Measurements from ENCODE around the gene TMEM219. TPM values are rescaled to one million over a fixed set of nuclear protein-coding genes. Genes with fewer than 3 reads are reported as not detected.

Gene TMEM219
- total and polyA plus RNA-seq, 9 of the 15 experiments (the other 6 are each of a cell fraction or from before 2014, with no cell fraction given), result 35.3 to 62.8 (median 55.5) TPM

DNA sequence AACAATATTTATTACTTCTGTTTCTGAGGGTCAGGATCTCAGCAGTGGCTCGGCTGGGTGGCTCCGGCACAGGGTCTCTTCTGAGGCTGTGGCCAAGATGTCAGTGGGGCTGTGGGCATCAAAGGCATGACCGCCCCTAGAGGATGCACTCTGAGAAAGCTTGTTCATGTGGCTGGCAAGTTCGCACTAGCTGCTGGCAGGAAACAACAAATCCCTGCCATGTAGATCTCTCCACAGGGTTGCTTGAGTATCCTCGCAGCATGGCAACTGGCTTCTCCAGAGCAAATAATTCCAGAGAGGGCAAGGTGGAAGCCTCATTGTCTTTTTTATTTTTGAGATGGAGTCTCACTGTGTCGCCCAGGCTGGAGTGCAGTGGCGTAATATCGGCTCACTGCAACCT, 48.4 kb upstream of the TMEM219 start:
- intact Hi-C loops (cut with micrococcal nuclease) (no loop called here), in situ Hi-C loops (cut with MboI) (no loop called here)
- TF ChIP-seq ZNF445 (CRISPR knock-in tag; IDR thresholded peaks at IDR 0.05; ENCODE audit: low read depth) (no peak), ZNF239 (CRISPR knock-in tag; IDR thresholded peaks at IDR 0.05) (no peak), ZSCAN32 (CRISPR knock-in tag; IDR thresholded peaks at IDR 0.05) (no peak), TEAD2 (tag; IDR thresholded peaks at IDR 0.05) (no peak), ETV6 (IDR thresholded peaks at IDR 0.05; ENCODE audit: borderline replicate concordance in 1 of 2, low read depth in 2 of 2, low read length in 1 of 2) (no peak), ETV6 (CRISPR knock-in tag; IDR thresholded peaks at IDR 0.05; ENCODE audit: borderline replicate concordance) (no peak), FOSL1 (tag; conservative IDR thresholded peaks at IDR 0.05) (no peak), PURB (CRISPR knock-in tag; IDR thresholded peaks at IDR 0.05; ENCODE audit: low read depth) (no peak), TCFL5 (CRISPR knock-in tag; conservative IDR thresholded peaks at IDR 0.05) (no peak), MBD2 (IDR thresholded peaks at IDR 0.05; ENCODE audit: borderline replicate concordance, low read depth) (no peak), MYBL2 (IDR thresholded peaks at IDR 0.05; ENCODE audit: low read depth) (no peak), MYBL2 (CRISPR knock-in tag; IDR thresholded peaks at IDR 0.05; ENCODE audit: borderline replicate concordance) (no peak), OTX1 (CRISPR knock-in tag; IDR thresholded peaks at IDR 0.05) (no peak), FOXP1 (CRISPR knock-in tag; IDR thresholded peaks at IDR 0.05) (no peak)
- TF ChIP-seq, protein P1, sequence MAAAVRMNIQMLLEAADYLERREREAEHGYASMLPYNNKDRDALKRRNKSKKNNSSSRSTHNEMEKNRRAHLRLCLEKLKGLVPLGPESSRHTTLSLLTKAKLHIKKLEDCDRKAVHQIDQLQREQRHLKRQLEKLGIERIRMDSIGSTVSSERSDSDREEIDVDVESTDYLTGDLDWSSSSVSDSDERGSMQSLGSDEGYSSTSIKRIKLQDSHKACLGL (CRISPR knock-in tag; IDR thresholded peaks at IDR 0.05; ENCODE audit: borderline replicate concordance, poor library complexity, severe bottlenecking), result no peak
- TF ChIP-seq, protein P2, sequence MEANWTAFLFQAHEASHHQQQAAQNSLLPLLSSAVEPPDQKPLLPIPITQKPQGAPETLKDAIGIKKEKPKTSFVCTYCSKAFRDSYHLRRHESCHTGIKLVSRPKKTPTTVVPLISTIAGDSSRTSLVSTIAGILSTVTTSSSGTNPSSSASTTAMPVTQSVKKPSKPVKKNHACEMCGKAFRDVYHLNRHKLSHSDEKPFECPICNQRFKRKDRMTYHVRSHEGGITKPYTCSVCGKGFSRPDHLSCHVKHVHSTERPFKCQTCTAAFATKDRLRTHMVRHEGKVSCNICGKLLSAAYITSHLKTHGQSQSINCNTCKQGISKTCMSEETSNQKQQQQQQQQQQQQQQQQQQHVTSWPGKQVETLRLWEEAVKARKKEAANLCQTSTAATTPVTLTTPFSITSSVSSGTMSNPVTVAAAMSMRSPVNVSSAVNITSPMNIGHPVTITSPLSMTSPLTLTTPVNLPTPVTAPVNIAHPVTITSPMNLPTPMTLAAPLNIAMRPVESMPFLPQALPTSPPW (CRISPR knock-in tag; IDR thresholded peaks at IDR 0.05), result no peak
- TF ChIP-seq, protein P3, sequence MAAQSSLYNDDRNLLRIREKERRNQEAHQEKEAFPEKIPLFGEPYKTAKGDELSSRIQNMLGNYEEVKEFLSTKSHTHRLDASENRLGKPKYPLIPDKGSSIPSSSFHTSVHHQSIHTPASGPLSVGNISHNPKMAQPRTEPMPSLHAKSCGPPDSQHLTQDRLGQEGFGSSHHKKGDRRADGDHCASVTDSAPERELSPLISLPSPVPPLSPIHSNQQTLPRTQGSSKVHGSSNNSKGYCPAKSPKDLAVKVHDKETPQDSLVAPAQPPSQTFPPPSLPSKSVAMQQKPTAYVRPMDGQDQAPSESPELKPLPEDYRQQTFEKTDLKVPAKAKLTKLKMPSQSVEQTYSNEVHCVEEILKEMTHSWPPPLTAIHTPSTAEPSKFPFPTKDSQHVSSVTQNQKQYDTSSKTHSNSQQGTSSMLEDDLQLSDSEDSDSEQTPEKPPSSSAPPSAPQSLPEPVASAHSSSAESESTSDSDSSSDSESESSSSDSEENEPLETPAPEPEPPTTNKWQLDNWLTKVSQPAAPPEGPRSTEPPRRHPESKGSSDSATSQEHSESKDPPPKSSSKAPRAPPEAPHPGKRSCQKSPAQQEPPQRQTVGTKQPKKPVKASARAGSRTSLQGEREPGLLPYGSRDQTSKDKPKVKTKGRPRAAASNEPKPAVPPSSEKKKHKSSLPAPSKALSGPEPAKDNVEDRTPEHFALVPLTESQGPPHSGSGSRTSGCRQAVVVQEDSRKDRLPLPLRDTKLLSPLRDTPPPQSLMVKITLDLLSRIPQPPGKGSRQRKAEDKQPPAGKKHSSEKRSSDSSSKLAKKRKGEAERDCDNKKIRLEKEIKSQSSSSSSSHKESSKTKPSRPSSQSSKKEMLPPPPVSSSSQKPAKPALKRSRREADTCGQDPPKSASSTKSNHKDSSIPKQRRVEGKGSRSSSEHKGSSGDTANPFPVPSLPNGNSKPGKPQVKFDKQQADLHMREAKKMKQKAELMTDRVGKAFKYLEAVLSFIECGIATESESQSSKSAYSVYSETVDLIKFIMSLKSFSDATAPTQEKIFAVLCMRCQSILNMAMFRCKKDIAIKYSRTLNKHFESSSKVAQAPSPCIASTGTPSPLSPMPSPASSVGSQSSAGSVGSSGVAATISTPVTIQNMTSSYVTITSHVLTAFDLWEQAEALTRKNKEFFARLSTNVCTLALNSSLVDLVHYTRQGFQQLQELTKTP (IDR thresholded peaks at IDR 0.05; ENCODE audit: low read depth in 1 of 2, partially characterized antibody in 2 of 2), result no peak
- WGBS (ENCODE audit: insufficient coverage, low coverage, missing lambda C conversion rate), result 89% methylated on average over 8 of the region's 8 CpGs
- DNase-seq (ENCODE audit: extremely low read depth in 1 of 4, low spot score in 3 of 4) (no peak), ATAC-seq (no peak), FAIRE-seq (no peak)
- H3K4me2 ChIP-seq (ENCODE audit: insufficient read depth, low read length), result no peak overlapping the region
- H3K27ac ChIP-seq (ENCODE audit: extremely low read depth, low read depth, low read length), result no peak overlapping the region
- H3K9me1 ChIP-seq (ENCODE audit: control insufficient read depth, insufficient read depth, low read length), result no peaks in the 10 kb centered on the region
- ChIA-PET POLR2A (interaction anchor here (1.0 to 3.2 kb wide), 2 partner anchors 13 to 97 kb away, joined by 3 to 10 read pairs; partner anchors contain the start of gene KCTD13), CTCF (ENCODE audit: low intra/inter-chr PET ratio) (no interaction called here)
- peaks cover 21% of the 10 kb centered on the region for H3K36me3 ChIP-seq (ENCODE audit: control insufficient read depth, insufficient read depth, low read length)
- no peak overlapping the region for H2AFZ ChIP-seq (ENCODE audit: low read depth, low read length)
- no TSS peak for BruUV-seq (replicated peaks)
- no peaks in the 10 kb centered on the region for H3K9me3 ChIP-seq (replicated peaks; ENCODE audit: control insufficient read depth, insufficient read depth, low read depth, low read length)
- peaks cover 0 to 9% of the 10 kb centered on the region in 2 experiments; a peak in 2 of 5 replicates for H3K4me1 ChIP-seq (replicated peaks in 1 of 2; ENCODE audit: control insufficient read depth in 2 of 2, insufficient read depth in 2 of 2, low read length in 2 of 2)
- H3K4me3 ChIP-seq, result no peak overlapping the region
- H3K79me2 ChIP-seq (ENCODE audit: control insufficient read depth, insufficient read depth, low read length), result no peaks in the 10 kb centered on the region
- no peaks in the 10 kb centered on the region for H4K20me1 ChIP-seq (replicated peaks; ENCODE audit: control insufficient read depth, insufficient read depth, low read length)
- H3K27me3 ChIP-seq (ENCODE audit: control insufficient read depth in 2 of 2, insufficient read depth in 2 of 2, low read length in 2 of 2), result no peaks in the 10 kb centered on the region
- peak overlapping the region in 1 of 2 experiments; percentile 36; a peak in 1 of 4 replicates for H3K9ac ChIP-seq (ENCODE audit: insufficient read depth in 1 of 2, low read depth in 2 of 2, low read length in 2 of 2)
